GM12875 (cell line): Measurements from ENCODE around the gene MIGA2.

Experiments used
- H3K4me3 ChIP-seq: one replicate; pipeline ENCODE4 v1.5.1; 2011; ENCODE audit warnings: low read depth, low read length, control low read depth
- CTCF ChIP-seq: IDR thresholded peaks from 2 replicates; pipeline ENCODE4 v1.5.1; 2011; ENCODE audit warnings: low read depth, mild to moderate bottlenecking, control low read depth, inconsistent platforms, low read length, moderate library complexity, borderline replicate concordance; ENCODE audit not compliant: insufficient read depth

Gene MIGA2

GRCh38 chr9:129064499-129064908 lies 28.1 kb downstream of the MIGA2 start:
- no peak for TF ChIP-seq CTCF
- no peak overlapping the region for H3K4me3 ChIP-seq

- no peak for TF ChIP-seq CTCF
- H3K4me3 ChIP-seq, result no peak overlapping the region
Observed at GRCh38 chr9:129068110-129068509, 31.7 kb downstream of the MIGA2 start.

GRCh38 chr9:129068990-129069861 lies 32.8 kb downstream of the MIGA2 start:
- no peak overlapping the region for H3K4me3 ChIP-seq
- TF ChIP-seq CTCF, result no peak

GRCh38 chr9:129069862-129070641 lies 33.6 kb downstream of the MIGA2 start:
- TF ChIP-seq CTCF, result no peak
- H3K4me3 ChIP-seq, result no peak overlapping the region

- no peak for TF ChIP-seq CTCF
- no peak overlapping the region for H3K4me3 ChIP-seq
Observed at GRCh38 chr9:129070696-129071525, 34.5 kb downstream of the MIGA2 start.

GRCh38 chr9:129071526-129072126 lies 35.2 kb downstream of the MIGA2 start:
- no peak for TF ChIP-seq CTCF
- H3K4me3 ChIP-seq, result no peak overlapping the region
